WTC11 (cell line): ENCODE data around the gene EVA1A.

Experiments
- CREM ChIP-seq: sonication (generic); formaldehyde crosslinking; IDR thresholded peaks from 2 replicates; pipeline ENCODE4 v1.8.1; 2022; ENCODE audit warnings: mild to moderate bottlenecking, missing genetic modification reagents, moderate library complexity
- ETV6 ChIP-seq: sonication (generic); formaldehyde crosslinking; IDR thresholded peaks from 2 replicates; pipeline ENCODE4 v1.8.1; 2022; ENCODE audit warnings: mild to moderate bottlenecking, missing genetic modification reagents
- FOXK1 ChIP-seq: sonication (generic); formaldehyde crosslinking; IDR thresholded peaks from 2 replicates; pipeline ENCODE4 v1.8.0; 2022; ENCODE audit warnings: mild to moderate bottlenecking, moderate library complexity, missing genetic modification reagents
- RORB ChIP-seq: fragments of 250-450 bp; sonication (Bioruptor Pico); IDR thresholded peaks from 2 replicates; pipeline ENCODE4 v1.9.0; 2021; ENCODE audit warnings: mild to moderate bottlenecking
- SP1 ChIP-seq: sonication (generic); formaldehyde crosslinking; conservative IDR thresholded peaks from 2 replicates; pipeline ENCODE4 v1.8.1; 2022; ENCODE audit warnings: missing genetic modification reagents
- TCF7 ChIP-seq: sonication (generic); formaldehyde crosslinking; IDR thresholded peaks from 2 replicates; pipeline ENCODE4 v1.8.0; 2022; ENCODE audit warnings: mild to moderate bottlenecking, low read depth, missing genetic modification reagents, moderate library complexity
- ZNF138 ChIP-seq: sonication (generic); formaldehyde crosslinking; conservative IDR thresholded peaks from 2 replicates; pipeline ENCODE4 v1.8.1; 2022; ENCODE audit warnings: mild to moderate bottlenecking, moderate library complexity, missing genetic modification reagents
- TF ChIP-seq, protein P1 (sequence below): sonication (generic); formaldehyde crosslinking; IDR thresholded peaks from 2 replicates; pipeline ENCODE4 v1.8.1; 2023; ENCODE audit warnings: mild to moderate bottlenecking, missing genetic modification reagents, moderate library complexity
- TF ChIP-seq, protein P2 (sequence below): sonication (generic); formaldehyde crosslinking; IDR thresholded peaks from 2 replicates; pipeline ENCODE4 v1.8.1; 2023; ENCODE audit warnings: mild to moderate bottlenecking, moderate library complexity, missing genetic modification reagents
- TF ChIP-seq, protein P3 (sequence below): sonication (generic); formaldehyde crosslinking; IDR thresholded peaks from 2 replicates; pipeline ENCODE4 v1.8.1; 2023; ENCODE audit warnings: mild to moderate bottlenecking, missing genetic modification reagents, borderline replicate concordance
- TF ChIP-seq, protein P4 (sequence below): fragments of 200-600 bp; IDR thresholded peaks from 2 replicates; pipeline ENCODE4 v1.8.0; 2022; ENCODE audit warnings: antibody characterized with exemption
- TF ChIP-seq, protein P5 (sequence below): sonication (generic); formaldehyde crosslinking; IDR thresholded peaks from 2 replicates; pipeline ENCODE4 v1.8.0; 2022; ENCODE audit warnings: mild to moderate bottlenecking, missing genetic modification reagents
- TF ChIP-seq, protein P6 (sequence below): fragments of 250-450 bp; sonication (Bioruptor Pico); conservative IDR thresholded peaks from 2 replicates; pipeline ENCODE4 v1.9.0; 2021; ENCODE audit warnings: mild to moderate bottlenecking

DNA sequence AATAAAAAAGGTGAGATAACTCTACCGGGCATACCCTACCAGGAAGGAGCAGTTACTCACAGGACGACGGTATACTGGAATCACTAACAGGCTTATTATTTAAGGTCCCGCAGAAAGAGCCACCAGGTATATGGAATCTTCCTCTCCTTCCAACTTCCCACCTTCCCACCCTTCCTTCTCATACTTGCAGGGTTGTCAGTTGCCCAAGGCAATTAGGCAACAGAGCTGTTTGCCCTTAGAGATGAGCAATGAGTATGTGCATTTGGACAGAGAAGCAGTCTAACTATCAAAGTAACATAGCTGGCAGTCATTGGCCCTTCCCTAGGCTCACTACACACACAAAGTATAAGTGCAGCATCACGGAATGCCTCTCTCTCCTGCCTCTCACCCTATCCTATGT lies 32.1 kb upstream of the EVA1A start:
- TF ChIP-seq SP1 (CRISPR knock-in tag) (no peak), ZNF138 (no peak), TCF7 (CRISPR knock-in tag) (no peak), CREM (CRISPR knock-in tag) (no peak), ETV6 (no peak), RORB (CRISPR knock-in tag) (no peak), FOXK1 (CRISPR knock-in tag) (no peak)
- TF ChIP-seq, protein P1, sequence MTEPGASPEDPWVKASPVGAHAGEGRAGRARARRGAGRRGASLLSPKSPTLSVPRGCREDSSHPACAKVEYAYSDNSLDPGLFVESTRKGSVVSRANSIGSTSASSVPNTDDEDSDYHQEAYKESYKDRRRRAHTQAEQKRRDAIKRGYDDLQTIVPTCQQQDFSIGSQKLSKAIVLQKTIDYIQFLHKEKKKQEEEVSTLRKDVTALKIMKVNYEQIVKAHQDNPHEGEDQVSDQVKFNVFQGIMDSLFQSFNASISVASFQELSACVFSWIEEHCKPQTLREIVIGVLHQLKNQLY = no peak
- TF ChIP-seq, protein P2, sequence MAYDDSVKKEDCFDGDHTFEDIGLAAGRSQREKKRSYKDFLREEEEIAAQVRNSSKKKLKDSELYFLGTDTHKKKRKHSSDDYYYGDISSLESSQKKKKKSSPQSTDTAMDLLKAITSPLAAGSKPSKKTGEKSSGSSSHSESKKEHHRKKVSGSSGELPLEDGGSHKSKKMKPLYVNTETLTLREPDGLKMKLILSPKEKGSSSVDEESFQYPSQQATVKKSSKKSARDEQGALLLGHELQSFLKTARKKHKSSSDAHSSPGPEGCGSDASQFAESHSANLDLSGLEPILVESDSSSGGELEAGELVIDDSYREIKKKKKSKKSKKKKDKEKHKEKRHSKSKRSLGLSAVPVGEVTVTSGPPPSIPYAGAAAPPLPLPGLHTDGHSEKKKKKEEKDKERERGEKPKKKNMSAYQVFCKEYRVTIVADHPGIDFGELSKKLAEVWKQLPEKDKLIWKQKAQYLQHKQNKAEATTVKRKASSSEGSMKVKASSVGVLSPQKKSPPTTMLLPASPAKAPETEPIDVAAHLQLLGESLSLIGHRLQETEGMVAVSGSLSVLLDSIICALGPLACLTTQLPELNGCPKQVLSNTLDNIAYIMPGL (CRISPR knock-in tag) = no peak
- TF ChIP-seq, protein P3, sequence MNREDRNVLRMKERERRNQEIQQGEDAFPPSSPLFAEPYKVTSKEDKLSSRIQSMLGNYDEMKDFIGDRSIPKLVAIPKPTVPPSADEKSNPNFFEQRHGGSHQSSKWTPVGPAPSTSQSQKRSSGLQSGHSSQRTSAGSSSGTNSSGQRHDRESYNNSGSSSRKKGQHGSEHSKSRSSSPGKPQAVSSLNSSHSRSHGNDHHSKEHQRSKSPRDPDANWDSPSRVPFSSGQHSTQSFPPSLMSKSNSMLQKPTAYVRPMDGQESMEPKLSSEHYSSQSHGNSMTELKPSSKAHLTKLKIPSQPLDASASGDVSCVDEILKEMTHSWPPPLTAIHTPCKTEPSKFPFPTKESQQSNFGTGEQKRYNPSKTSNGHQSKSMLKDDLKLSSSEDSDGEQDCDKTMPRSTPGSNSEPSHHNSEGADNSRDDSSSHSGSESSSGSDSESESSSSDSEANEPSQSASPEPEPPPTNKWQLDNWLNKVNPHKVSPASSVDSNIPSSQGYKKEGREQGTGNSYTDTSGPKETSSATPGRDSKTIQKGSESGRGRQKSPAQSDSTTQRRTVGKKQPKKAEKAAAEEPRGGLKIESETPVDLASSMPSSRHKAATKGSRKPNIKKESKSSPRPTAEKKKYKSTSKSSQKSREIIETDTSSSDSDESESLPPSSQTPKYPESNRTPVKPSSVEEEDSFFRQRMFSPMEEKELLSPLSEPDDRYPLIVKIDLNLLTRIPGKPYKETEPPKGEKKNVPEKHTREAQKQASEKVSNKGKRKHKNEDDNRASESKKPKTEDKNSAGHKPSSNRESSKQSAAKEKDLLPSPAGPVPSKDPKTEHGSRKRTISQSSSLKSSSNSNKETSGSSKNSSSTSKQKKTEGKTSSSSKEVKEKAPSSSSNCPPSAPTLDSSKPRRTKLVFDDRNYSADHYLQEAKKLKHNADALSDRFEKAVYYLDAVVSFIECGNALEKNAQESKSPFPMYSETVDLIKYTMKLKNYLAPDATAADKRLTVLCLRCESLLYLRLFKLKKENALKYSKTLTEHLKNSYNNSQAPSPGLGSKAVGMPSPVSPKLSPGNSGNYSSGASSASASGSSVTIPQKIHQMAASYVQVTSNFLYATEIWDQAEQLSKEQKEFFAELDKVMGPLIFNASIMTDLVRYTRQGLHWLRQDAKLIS (CRISPR knock-in tag) = no peak
- TF ChIP-seq, protein P4, sequence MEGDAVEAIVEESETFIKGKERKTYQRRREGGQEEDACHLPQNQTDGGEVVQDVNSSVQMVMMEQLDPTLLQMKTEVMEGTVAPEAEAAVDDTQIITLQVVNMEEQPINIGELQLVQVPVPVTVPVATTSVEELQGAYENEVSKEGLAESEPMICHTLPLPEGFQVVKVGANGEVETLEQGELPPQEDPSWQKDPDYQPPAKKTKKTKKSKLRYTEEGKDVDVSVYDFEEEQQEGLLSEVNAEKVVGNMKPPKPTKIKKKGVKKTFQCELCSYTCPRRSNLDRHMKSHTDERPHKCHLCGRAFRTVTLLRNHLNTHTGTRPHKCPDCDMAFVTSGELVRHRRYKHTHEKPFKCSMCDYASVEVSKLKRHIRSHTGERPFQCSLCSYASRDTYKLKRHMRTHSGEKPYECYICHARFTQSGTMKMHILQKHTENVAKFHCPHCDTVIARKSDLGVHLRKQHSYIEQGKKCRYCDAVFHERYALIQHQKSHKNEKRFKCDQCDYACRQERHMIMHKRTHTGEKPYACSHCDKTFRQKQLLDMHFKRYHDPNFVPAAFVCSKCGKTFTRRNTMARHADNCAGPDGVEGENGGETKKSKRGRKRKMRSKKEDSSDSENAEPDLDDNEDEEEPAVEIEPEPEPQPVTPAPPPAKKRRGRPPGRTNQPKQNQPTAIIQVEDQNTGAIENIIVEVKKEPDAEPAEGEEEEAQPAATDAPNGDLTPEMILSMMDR = no peak
- TF ChIP-seq, protein P5, sequence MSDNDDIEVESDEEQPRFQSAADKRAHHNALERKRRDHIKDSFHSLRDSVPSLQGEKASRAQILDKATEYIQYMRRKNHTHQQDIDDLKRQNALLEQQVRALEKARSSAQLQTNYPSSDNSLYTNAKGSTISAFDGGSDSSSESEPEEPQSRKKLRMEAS (CRISPR knock-in tag) = no peak
- TF ChIP-seq, protein P6, sequence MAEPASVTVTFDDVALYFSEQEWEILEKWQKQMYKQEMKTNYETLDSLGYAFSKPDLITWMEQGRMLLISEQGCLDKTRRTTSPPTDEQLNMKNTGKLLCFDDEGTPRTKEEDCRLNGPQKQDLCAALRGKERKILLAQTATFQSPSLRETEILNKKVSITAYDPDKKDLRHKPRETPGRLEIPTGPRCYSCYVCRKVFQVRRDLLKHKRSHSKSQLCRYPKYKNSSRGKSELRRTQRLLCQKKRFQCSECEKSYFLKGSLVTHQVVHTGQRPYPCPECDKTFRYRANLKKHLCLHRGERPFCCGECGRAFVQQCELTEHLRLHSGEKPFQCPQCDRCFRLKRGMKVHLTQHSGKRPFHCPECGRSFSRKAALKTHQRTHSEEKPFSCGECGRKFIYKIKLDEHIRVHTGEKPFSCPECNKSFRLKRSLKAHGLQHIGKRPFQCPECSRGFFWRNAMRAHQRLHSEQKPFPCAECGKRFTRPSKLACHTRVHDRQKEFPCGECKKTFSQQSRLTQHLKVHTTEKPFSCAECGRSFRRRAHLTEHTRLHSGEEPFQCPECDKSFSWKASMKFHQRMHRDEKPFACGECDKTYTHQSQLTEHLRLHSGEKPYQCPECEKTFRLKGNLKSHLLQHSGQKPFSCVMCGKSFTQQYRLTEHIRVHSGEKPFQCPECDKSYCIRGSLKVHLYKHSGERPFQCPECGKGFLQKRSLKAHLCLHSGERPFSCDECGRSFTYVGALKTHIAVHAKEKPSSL = no peak
